Esophagus muscularis mucosa (tissue), 3 donors: ENCODE results near the gene LYPD4.

Experiments used
- POLR2A ChIP-seq: fragments of 450-650 bp; IDR thresholded peaks from one replicate; pipeline ENCODE4 v1.6.1; 2017; ENCODE audit warnings: antibody characterized with exemption, moderate library complexity, mild to moderate bottlenecking, low read depth
- TF ChIP-seq, protein P1 (sequence below), 3 experiments: fragments of 200-600 bp in 2 of 3; fragments of 450-650 bp in 1 of 3; sonication (generic) in 2 of 3; IDR thresholded peaks; one replicate each; pipeline ENCODE4 v1.5.1; 2017 to 2019; ENCODE audit warnings: antibody characterized with exemption in 3 of 3, mild to moderate bottlenecking in 2 of 3, moderate library complexity in 1 of 3

DNA sequence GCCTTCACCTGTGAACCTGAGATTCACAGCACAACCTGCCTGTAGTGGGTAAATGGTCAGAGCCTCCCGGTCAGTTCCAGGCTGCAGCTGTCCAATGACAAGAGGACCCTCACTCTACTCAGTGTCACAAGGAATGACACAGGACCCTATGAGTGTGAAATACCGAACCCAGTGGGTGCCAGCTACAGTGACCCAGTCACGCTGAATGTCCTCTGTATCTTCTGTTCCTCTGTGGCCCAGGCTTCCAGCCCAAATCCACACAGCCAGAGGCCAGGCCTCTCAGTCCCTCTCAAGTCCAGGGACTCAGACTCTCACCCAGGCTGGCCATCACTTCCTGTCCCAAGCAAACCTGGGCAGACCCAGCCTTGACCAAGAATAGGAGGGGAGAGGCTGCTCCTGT is 37.3 kb downstream of the LYPD4 start:
- TF ChIP-seq, protein P1, sequence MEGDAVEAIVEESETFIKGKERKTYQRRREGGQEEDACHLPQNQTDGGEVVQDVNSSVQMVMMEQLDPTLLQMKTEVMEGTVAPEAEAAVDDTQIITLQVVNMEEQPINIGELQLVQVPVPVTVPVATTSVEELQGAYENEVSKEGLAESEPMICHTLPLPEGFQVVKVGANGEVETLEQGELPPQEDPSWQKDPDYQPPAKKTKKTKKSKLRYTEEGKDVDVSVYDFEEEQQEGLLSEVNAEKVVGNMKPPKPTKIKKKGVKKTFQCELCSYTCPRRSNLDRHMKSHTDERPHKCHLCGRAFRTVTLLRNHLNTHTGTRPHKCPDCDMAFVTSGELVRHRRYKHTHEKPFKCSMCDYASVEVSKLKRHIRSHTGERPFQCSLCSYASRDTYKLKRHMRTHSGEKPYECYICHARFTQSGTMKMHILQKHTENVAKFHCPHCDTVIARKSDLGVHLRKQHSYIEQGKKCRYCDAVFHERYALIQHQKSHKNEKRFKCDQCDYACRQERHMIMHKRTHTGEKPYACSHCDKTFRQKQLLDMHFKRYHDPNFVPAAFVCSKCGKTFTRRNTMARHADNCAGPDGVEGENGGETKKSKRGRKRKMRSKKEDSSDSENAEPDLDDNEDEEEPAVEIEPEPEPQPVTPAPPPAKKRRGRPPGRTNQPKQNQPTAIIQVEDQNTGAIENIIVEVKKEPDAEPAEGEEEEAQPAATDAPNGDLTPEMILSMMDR (IDR thresholded peaks at IDR 0.05) = no peak
- no peak for TF ChIP-seq POLR2A
